ENCODE results near the gene PLS3. TPM values are rescaled to one million over a fixed set of nuclear protein-coding genes. Genes with fewer than 3 reads are reported as not detected.
A peak's percentile ranks its signal among the peaks of the same experiment; 100 is the strongest.

The PLS3 gene
- total and polyA plus RNA-seq, 8 donors, result 186 to 354 (median 300) TPM

DNA sequence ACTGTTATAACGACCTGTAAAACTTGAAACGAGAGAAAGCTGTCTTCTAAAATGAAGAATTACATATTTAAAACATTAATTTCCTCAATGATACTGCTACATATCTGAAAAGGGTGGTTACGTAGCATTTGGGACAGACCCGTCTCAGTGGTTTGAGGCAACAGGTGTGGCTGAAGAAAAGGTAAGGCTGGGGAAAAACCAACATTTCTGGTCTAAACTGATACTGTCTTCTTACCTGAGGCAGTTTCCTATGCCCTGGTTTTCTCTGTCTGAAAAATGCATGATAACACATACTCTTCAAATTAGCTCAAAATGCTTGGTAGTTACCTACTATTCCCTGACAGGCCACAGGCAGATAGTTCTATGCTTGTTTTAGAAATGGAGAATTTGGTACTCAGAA is 30.4 kb downstream of the PLS3 start:
- DNase-seq, result no peak
- ATAC-seq, result no peak
- H3K27me3 ChIP-seq, result peaks cover 0 to 10% of the 10 kb centered on the region in 2 donors
- no peaks in the 10 kb centered on the region for H3K36me3 ChIP-seq
- H3K4me3 ChIP-seq, result no peak overlapping the region
- peaks cover 0 to 7% of the 10 kb centered on the region in 2 donors for H3K4me1 ChIP-seq
- H3K9me3 ChIP-seq, result no peaks in the 10 kb centered on the region
- H3K27ac ChIP-seq, result peak overlapping the region; percentile 67 to 71
- intact Hi-C loops (cut with DNase I), result no loop called here
- TF ChIP-seq, protein P1, sequence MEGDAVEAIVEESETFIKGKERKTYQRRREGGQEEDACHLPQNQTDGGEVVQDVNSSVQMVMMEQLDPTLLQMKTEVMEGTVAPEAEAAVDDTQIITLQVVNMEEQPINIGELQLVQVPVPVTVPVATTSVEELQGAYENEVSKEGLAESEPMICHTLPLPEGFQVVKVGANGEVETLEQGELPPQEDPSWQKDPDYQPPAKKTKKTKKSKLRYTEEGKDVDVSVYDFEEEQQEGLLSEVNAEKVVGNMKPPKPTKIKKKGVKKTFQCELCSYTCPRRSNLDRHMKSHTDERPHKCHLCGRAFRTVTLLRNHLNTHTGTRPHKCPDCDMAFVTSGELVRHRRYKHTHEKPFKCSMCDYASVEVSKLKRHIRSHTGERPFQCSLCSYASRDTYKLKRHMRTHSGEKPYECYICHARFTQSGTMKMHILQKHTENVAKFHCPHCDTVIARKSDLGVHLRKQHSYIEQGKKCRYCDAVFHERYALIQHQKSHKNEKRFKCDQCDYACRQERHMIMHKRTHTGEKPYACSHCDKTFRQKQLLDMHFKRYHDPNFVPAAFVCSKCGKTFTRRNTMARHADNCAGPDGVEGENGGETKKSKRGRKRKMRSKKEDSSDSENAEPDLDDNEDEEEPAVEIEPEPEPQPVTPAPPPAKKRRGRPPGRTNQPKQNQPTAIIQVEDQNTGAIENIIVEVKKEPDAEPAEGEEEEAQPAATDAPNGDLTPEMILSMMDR (IDR thresholded peaks at IDR 0.05), result no peak

DNA sequence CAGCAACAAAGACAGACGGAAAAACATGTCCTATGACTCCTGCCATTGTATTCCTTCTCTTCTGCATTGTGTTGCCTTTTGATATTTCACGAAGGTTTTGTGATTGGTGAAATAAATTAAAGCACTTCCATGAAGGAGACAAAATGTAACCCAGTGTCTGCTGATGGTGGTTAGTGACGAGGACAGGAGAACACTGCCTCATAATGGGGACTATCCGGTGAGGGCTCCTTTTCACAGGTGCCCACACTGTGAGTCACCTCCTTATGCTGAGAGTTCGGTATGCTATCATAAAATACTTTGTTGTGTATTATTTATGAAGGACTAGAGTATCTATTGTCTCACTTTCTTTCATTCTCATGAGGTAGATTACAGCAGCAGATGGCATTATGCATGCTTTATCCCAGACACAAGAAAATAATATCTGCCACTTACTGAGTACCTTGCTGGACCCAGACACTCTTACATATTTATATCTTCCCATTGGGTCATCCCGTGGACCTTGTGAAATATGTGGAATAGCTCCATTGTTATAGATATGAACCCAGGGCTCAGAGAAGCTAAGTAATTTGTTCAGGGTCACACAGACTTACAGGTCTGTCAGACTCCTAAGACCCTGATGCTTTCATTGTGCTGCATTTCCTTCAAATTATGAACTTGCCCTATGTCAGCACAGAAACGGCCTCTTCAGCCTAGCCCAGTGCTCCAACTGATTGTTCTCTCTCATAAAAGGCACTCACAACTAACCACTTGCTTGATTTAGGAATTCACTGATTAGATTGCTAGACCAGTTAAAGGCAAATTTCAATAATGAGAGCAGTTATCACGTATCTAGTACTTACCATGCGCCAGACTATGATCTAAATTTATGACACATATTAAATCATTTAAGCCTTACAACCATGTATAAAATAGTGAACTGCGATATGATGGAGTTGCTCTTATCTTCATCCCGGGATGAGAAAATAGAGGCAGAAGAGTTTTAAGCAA is 31.2 kb downstream of the PLS3 start:
- TF ChIP-seq, protein P1 (IDR thresholded peaks at IDR 0.05), result no peak
- no peak overlapping the region for H3K4me3 ChIP-seq
- H3K9me3 ChIP-seq, result no peaks in the 10 kb centered on the region
- H3K4me1 ChIP-seq, result peaks cover 0 to 7% of the 10 kb centered on the region in 2 donors
- intact Hi-C loops (cut with DNase I), result no loop called here
- no peaks in the 10 kb centered on the region for H3K36me3 ChIP-seq
- H3K27ac ChIP-seq, result peak overlapping the region; percentile 67 to 71
- peaks cover 0 to 12% of the 10 kb centered on the region in 2 donors for H3K27me3 ChIP-seq
- DNase-seq (no peak), ATAC-seq (peak; percentile 53)

DNA sequence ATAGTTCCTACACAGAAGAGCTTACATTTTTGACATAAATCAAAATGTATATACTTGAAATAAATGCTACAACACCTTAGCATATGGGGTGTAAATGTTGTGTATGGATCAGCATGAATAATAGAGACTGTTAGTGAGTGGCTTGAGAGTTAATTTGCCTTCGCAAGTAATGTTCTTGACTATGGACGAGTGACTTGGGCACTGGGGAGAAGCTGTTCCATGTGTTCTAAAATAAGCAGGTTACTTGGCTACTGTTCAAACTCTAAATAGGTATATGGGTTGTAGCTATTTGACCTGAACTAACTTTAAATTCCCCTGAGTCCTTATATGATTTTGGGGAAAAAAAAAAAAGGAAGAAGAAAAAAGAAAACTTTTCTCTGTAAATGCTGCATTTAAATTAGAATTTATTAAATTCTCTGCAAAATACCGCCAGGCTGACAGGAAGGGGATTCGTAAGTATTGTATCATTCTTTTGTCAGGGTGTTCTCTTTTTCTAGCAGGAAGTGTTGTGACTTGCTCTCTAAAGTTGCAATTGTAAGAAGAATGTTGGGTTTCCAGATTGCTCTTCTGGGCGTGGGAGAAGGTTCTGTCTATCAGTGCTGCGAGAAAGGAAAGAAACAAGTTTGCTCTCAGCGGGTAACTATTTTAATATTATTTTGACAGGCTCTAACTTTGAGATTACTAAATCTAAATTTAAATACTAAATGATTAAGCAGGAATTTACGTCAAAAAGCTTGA is 32.2 kb downstream of the PLS3 start:
- TF ChIP-seq, protein P1 (IDR thresholded peaks at IDR 0.05), result no peak
- ATAC-seq, result peak; percentile 37
- Histone ChIP-seq H3K9me3 (no peaks in the 10 kb centered on the region), H3K27me3 (peaks cover 0 to 14% of the 10 kb centered on the region in 2 donors), H3K4me1 (peaks cover 0 to 7% of the 10 kb centered on the region in 2 donors), H3K36me3 (no peaks in the 10 kb centered on the region), H3K27ac (peak overlapping the region; percentile 67 to 71), H3K4me3 (peak overlapping the region in 1 of 2 donors; percentile 26)
- intact Hi-C loops (cut with DNase I), result no loop called here
- no peak for DNase-seq

DNA sequence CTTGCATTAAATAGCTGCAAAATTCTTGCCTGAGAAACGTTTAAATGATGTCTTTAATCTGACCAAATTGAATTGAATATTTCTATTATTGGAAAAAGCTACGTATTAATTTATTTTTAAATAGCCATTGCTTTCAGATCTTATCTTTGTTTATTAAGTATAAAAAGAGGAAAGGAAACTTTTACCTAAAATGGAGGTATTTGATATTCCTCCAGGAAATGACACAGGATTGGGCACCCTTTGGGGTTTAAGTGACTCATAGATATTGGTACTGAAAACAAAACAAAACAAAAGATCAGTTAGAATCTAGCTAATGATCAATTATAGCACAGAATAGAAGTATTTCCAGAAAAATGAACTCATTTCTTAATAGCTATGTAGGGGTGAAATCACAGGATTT is 34.1 kb downstream of the PLS3 start:
- intact Hi-C loops (cut with DNase I), result no loop called here
- H3K9me3 ChIP-seq, result no peaks in the 10 kb centered on the region
- peak overlapping the region; percentile 53 to 71 for H3K27ac ChIP-seq
- no peak for DNase-seq
- ATAC-seq, result no peak
- peaks cover 0 to 7% of the 10 kb centered on the region in 2 donors for H3K4me1 ChIP-seq
- TF ChIP-seq, protein P1 (IDR thresholded peaks at IDR 0.05), result no peak
- H3K27me3 ChIP-seq, result peaks cover 0 to 12% of the 10 kb centered on the region in 2 donors
- H3K36me3 ChIP-seq, result no peaks in the 10 kb centered on the region
- H3K4me3 ChIP-seq, result peak overlapping the region in 1 of 2 donors; percentile 26

DNA sequence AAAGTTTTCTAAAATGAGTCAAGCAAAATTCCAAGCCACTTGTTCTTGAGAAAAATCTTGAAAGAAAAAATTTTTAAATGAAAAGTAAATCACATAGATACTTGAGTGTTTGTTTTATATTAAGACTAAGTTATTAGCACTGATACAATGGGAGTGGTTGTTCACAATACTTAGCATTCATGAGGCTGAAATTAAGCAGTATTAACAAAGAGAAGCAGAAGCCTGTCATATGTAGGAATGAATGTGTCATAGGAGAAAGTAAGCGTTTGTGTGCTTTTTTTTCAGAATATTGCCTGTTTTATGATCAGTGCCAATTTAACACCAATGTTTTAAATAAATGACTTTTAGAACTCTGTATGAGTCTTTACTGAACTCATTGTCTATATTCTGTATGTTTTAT is 37.6 kb downstream of the PLS3 start:
- Histone ChIP-seq H3K36me3 (no peaks in the 10 kb centered on the region), H3K27ac (no peak overlapping the region), H3K9me3 (no peaks in the 10 kb centered on the region), H3K4me1 (peaks cover 0 to 7% of the 10 kb centered on the region in 2 donors), H3K4me3 (no peak overlapping the region), H3K27me3 (peaks cover 0 to 24% of the 10 kb centered on the region in 2 donors)
- TF ChIP-seq, protein P1 (IDR thresholded peaks at IDR 0.05), result no peak
- DNase-seq (no peak), ATAC-seq (no peak)
- intact Hi-C loops (cut with DNase I), result no loop called here

Data from left lung (tissue), 10 donors.